BJ (cell line): Measurements from ENCODE around the gene DLG2. TPM values are rescaled to one million over a fixed set of nuclear protein-coding genes. Genes with fewer than 3 reads are reported as not detected.

Experiments used
- CTCF ChIA-PET: fragments of 350-600 bp; formaldehyde crosslinking; extraction: SDS; loops from one replicate; lab custom pipeline; 2021; ENCODE audit warnings: antibody characterized with exemption, inconsistent platforms; lab: Yijun Ruan, JAX
- POLR2A ChIA-PET: fragments of 300-600 bp; sonication (Branson Sonifier 250); formaldehyde crosslinking; extraction: SDS; loops from one replicate; lab custom pipeline; 2021; ENCODE audit warnings: antibody characterized with exemption; lab: Charles Lee
- DNase-seq: peaks from one replicate; pipeline ENCODE4 v3.0.0-alpha.2; 2011; ENCODE audit warnings: low read depth
- H3K27me3 ChIP-seq: 2 replicates; pipeline ENCODE4 v1.6.0; 2011; ENCODE audit warnings: low read length; ENCODE audit not compliant: control insufficient read depth, insufficient read depth
- H3K36me3 ChIP-seq: 2 replicates; pipeline ENCODE4 v1.5.1; 2011; ENCODE audit warnings: low read length; ENCODE audit not compliant: control insufficient read depth, insufficient read depth
- H3K4me3 ChIP-seq: 2 replicates; pipeline ENCODE4 v1.5.1; 2011; ENCODE audit warnings: low read depth, mild to moderate bottlenecking, control low read depth, low read length
- CTCF ChIP-seq: IDR thresholded peaks from 2 replicates; pipeline ENCODE4 v1.5.1; 2011; ENCODE audit warnings: low read depth, mild to moderate bottlenecking, control low read depth, inconsistent platforms, low read length, moderate library complexity; ENCODE audit not compliant: insufficient read depth
- polyA plus RNA-seq: library from polyadenylated mRNA; depleted of rRNA; stranded (reverse); fragments of >200 nt; gene quantifications from 2 replicates; pipeline ENCODE4 v1.2.3, GENCODE V29; 2011

Gene DLG2
- polyA plus RNA-seq, 1 experiment: 0.28 TPM

GRCh38 chr11:83924795-83925542 is 1702.2 kb downstream of the DLG2 start:
- CTCF ChIA-PET: no interaction called here
- H3K27me3 ChIP-seq: no peaks in the 10 kb centered on the region
- POLR2A ChIA-PET: no interaction called here
- DNase-seq: no peak
- no peak for TF ChIP-seq CTCF
- H3K36me3 ChIP-seq: no peaks in the 10 kb centered on the region
- H3K4me3 ChIP-seq: no peak overlapping the region

- DNase-seq: no peak
- H3K4me3 ChIP-seq: no peak overlapping the region
- CTCF ChIA-PET: no interaction called here
- POLR2A ChIA-PET: no interaction called here
- H3K36me3 ChIP-seq: no peaks in the 10 kb centered on the region
- H3K27me3 ChIP-seq: no peaks in the 10 kb centered on the region
- no peak for TF ChIP-seq CTCF
Measured at GRCh38 chr11:83923961-83924360, 1703.2 kb downstream of the DLG2 start.

GRCh38 chr11:83922953-83923352 is 1704.2 kb downstream of the DLG2 start:
- H3K4me3 ChIP-seq: no peak overlapping the region
- H3K36me3 ChIP-seq: no peaks in the 10 kb centered on the region
- no peaks in the 10 kb centered on the region for H3K27me3 ChIP-seq
- no peak for DNase-seq
- TF ChIP-seq CTCF: no peak
- ChIA-PET POLR2A (no interaction called here), CTCF (interaction anchor here (0.6 kb wide), 1 partner anchor 109 kb away, joined by 3 read pairs; no protein-coding TSS in a partner anchor)

GRCh38 chr11:83922318-83922717 is 1704.8 kb downstream of the DLG2 start:
- Histone ChIP-seq H3K4me3 (no peak overlapping the region), H3K36me3 (no peaks in the 10 kb centered on the region), H3K27me3 (no peaks in the 10 kb centered on the region)
- ChIA-PET CTCF (no interaction called here), POLR2A (no interaction called here)
- TF ChIP-seq CTCF: no peak
- no peak for DNase-seq

GRCh38 chr11:83921447-83922192 is 1705.5 kb downstream of the DLG2 start:
- Histone ChIP-seq H3K36me3 (no peaks in the 10 kb centered on the region), H3K4me3 (no peak overlapping the region), H3K27me3 (no peaks in the 10 kb centered on the region)
- POLR2A ChIA-PET: no interaction called here
- no peak for TF ChIP-seq CTCF
- CTCF ChIA-PET: no interaction called here
- no peak for DNase-seq
